GM12873 (cell line): ENCODE measurements around the gene DSP.

Source experiments
- CTCF ChIP-seq: IDR thresholded peaks from 2 replicates; pipeline ENCODE4 v1.5.1; 2012; ENCODE audit warnings: low read depth, mild to moderate bottlenecking, moderate library complexity, low read length, control low read depth; ENCODE audit not compliant: insufficient read depth; ENCODE audit errors: missing control alignments

The DSP gene

GRCh38 chr6:7555671-7556070 is 14.2 kb downstream of the DSP start:
- no peak for TF ChIP-seq CTCF

GRCh38 chr6:7556394-7557106 is 15.1 kb downstream of the DSP start:
- TF ChIP-seq CTCF, result no peak

GRCh38 chr6:7557652-7558051 is 16.2 kb downstream of the DSP start:
- no peak for TF ChIP-seq CTCF

- no peak for TF ChIP-seq CTCF
Measured at GRCh38 chr6:7558781-7559180, 17.3 kb downstream of the DSP start.

- no peak for TF ChIP-seq CTCF
Measured at GRCh38 chr6:7559196-7559595, 17.7 kb downstream of the DSP start.

- no peak for TF ChIP-seq CTCF
Measured at GRCh38 chr6:7559651-7560385, 18.3 kb downstream of the DSP start.

GRCh38 chr6:7561153-7561964 is 19.9 kb downstream of the DSP start:
- TF ChIP-seq CTCF, result no peak
